GM23338 (cell line): Measurements from ENCODE around the gene AZIN2. TPM values are rescaled to one million over a fixed set of nuclear protein-coding genes. Genes with fewer than 3 reads are reported as not detected.

Experiments used
- ATAC-seq: fragments of 200-7000 bp; cut with Tn5 transposase; 3 replicates; pipeline ENCODE4 v1.9.1; 2020
- DNase-seq: peaks from one replicate; pipeline ENCODE4 v3.0.0-alpha.2; 2015; ENCODE audit warnings: low spot score
- H2AFZ ChIP-seq: fragments of 200-600 bp; sonication (generic); 2 replicates; pipeline ENCODE4 v1.8.0; 2016; ENCODE audit warnings: antibody characterized with exemption, mild to moderate bottlenecking, moderate library complexity
- H3F3A ChIP-seq: fragments of 200-600 bp; sonication (generic); replicated peaks from 2 replicates; pipeline ENCODE4 v1.8.0; 2017; ENCODE audit warnings: antibody characterized with exemption, mixed run types, low read depth
- H3K27ac ChIP-seq: fragments of 200-600 bp; sonication (generic); 2 replicates; pipeline ENCODE4 v1.6.1; 2016; ENCODE audit warnings: low read depth
- H3K27me3 ChIP-seq: fragments of 200-600 bp; sonication (generic); 2 replicates; pipeline ENCODE4 v1.8.0; 2016; ENCODE audit warnings: mild to moderate bottlenecking, mixed run types, moderate library complexity; ENCODE audit not compliant: insufficient read depth
- H3K36me3 ChIP-seq: fragments of 200-600 bp; sonication (generic); 2 replicates; pipeline ENCODE4 v1.8.0; 2016; ENCODE audit warnings: mild to moderate bottlenecking; ENCODE audit not compliant: insufficient read depth
- H3K4me1 ChIP-seq: fragments of 200-600 bp; sonication (generic); 2 replicates; pipeline ENCODE4 v1.8.0; 2016; ENCODE audit warnings: mild to moderate bottlenecking, moderate library complexity; ENCODE audit not compliant: insufficient read depth
- H3K4me2 ChIP-seq: fragments of 200-600 bp; sonication (generic); 2 replicates; pipeline ENCODE4 v1.7.1; 2017; ENCODE audit warnings: mixed run types
- H3K4me3 ChIP-seq: fragments of 200-600 bp; sonication (generic); 2 replicates; pipeline ENCODE4 v1.6.1; 2016; ENCODE audit warnings: mixed run types
- H3K79me2 ChIP-seq: fragments of 200-600 bp; sonication (generic); replicated peaks from 2 replicates; pipeline ENCODE4 v1.8.0; 2017; ENCODE audit warnings: mild to moderate bottlenecking; ENCODE audit not compliant: insufficient read depth
- H3K9me2 ChIP-seq: fragments of 200-600 bp; sonication (generic); 2 replicates; pipeline ENCODE4 v1.8.0; 2017; ENCODE audit not compliant: insufficient read depth
- H4K20me1 ChIP-seq: fragments of 200-600 bp; sonication (generic); replicated peaks from 2 replicates; pipeline ENCODE4 v1.8.0; 2017; ENCODE audit warnings: mild to moderate bottlenecking; ENCODE audit not compliant: insufficient read depth
- H3K27ac Mint-ChIP-seq: 2 replicates; pipeline ENCODE4 v1.8.0; 2020; ENCODE audit warnings: inconsistent platforms, mild to moderate bottlenecking, moderate library complexity, mixed read lengths
- H3K27me3 Mint-ChIP-seq: 3 replicates; pipeline ENCODE4 v1.8.0; 2022; ENCODE audit warnings: low read depth, mild to moderate bottlenecking, moderate library complexity, mixed read lengths, inconsistent platforms; ENCODE audit not compliant: insufficient read depth, poor library complexity
- H3K36me3 Mint-ChIP-seq: 3 replicates; pipeline ENCODE4 v1.8.0; 2021; ENCODE audit warnings: low read depth, mild to moderate bottlenecking, inconsistent platforms, moderate library complexity, mixed read lengths
- H3K4me1 Mint-ChIP-seq: 3 replicates; pipeline ENCODE4 v1.8.0; 2020; ENCODE audit warnings: mild to moderate bottlenecking, inconsistent platforms, mixed read lengths
- H3K4me3 Mint-ChIP-seq: 3 replicates; pipeline ENCODE4 v1.8.0; 2021; ENCODE audit warnings: moderate library complexity, mild to moderate bottlenecking, inconsistent platforms, mixed read lengths
- H3K9me3 Mint-ChIP-seq: 3 replicates; pipeline ENCODE4 v1.8.0; 2020; ENCODE audit warnings: moderate library complexity, mild to moderate bottlenecking, inconsistent platforms, mixed read lengths
- EZH2 ChIP-seq: fragments of 200-600 bp; sonication (generic); IDR thresholded peaks from one replicate; pipeline ENCODE4 v1.8.0; 2017; ENCODE audit warnings: antibody characterized with exemption, mild to moderate bottlenecking, low read depth; ENCODE audit not compliant: unreplicated experiment
- EZH2phosphoT487 ChIP-seq: fragments of 200-600 bp; sonication (generic); IDR thresholded peaks from one replicate; pipeline ENCODE4 v1.8.1; 2018; ENCODE audit warnings: antibody characterized with exemption; ENCODE audit not compliant: unreplicated experiment
- JUNB ChIP-seq: IDR thresholded peaks from one replicate; pipeline ENCODE4 v1.6.1; 2016; ENCODE audit warnings: antibody characterized with exemption; ENCODE audit not compliant: unreplicated experiment
- NANOG ChIP-seq: IDR thresholded peaks from 2 replicates; pipeline ENCODE4 v1.6.1; 2016; ENCODE audit warnings: antibody characterized with exemption, borderline replicate concordance
- POLR2AphosphoS5 ChIP-seq: IDR thresholded peaks from 2 replicates; pipeline ENCODE4 v1.6.1; 2016; ENCODE audit warnings: antibody characterized with exemption, low read depth
- REST ChIP-seq: IDR thresholded peaks from one replicate; pipeline ENCODE4 v1.6.1; 2018; ENCODE audit warnings: antibody characterized with exemption; ENCODE audit not compliant: unreplicated experiment
- STAT1 ChIP-seq: IDR thresholded peaks from one replicate; pipeline ENCODE4 v1.6.1; 2016; ENCODE audit warnings: antibody characterized with exemption; ENCODE audit not compliant: unreplicated experiment
- ZNF114 ChIP-seq: fragments of 250-450 bp; sonication (Bioruptor Pico); IDR thresholded peaks from 2 replicates; pipeline ENCODE4 v1.5.0; 2020; ENCODE audit warnings: mild to moderate bottlenecking, moderate library complexity
- ZNF462 ChIP-seq: fragments of 250-450 bp; sonication (Bioruptor Pico); IDR thresholded peaks from 2 replicates; pipeline ENCODE4 v1.5.0; 2020; ENCODE audit warnings: mild to moderate bottlenecking, moderate library complexity
- polyA plus RNA-seq: library from polyadenylated mRNA; unstranded; fragments of >200 nt; fragmentation: Nextera tagmentation; extraction: Ambion mirVana; gene quantifications from 2 replicates; pipeline ENCODE4 v1.2.1, GENCODE V29; 2016
- total RNA-seq: library from RNA; depleted of rRNA; stranded (reverse); fragments of >200 nt; shearing (Covaris generic); gene quantifications from 2 replicates; pipeline ENCODE4 v1.2.3, GENCODE V29; 2014

Gene AZIN2
- total and polyA plus RNA-seq, 2 experiments from 2014 or later = 0.37 to 1.2 TPM

GRCh38 chr1:33126411-33127000 is 45.6 kb downstream of the AZIN2 start:
- H3K4me2 ChIP-seq = peak overlapping the region; percentile 64
- peak overlapping the region; percentile 53 for H3K4me3 ChIP-seq
- H3K27ac ChIP-seq = no peak overlapping the region
- H3K9me2 ChIP-seq = peaks cover 3% of the 10 kb centered on the region; the same call in 1 of the 2 replicates
- H3K4me1 ChIP-seq = peaks cover 23% of the 10 kb centered on the region
- no peaks in the 10 kb centered on the region for H4K20me1 ChIP-seq
- H3K27me3 ChIP-seq = peaks cover 15% of the 10 kb centered on the region; the same call in 1 of the 2 replicates
- H3K79me2 ChIP-seq = no peaks in the 10 kb centered on the region
- Mint-ChIP-seq H3K4me3 (peak overlapping the region; percentile 92), H3K36me3 (peaks cover 8% of the 10 kb centered on the region), H3K27me3 (peaks cover 16% of the 10 kb centered on the region), H3K27ac (peak overlapping the region; percentile 92), H3K4me1 (peaks cover 14% of the 10 kb centered on the region), H3K9me3 (no peaks in the 10 kb centered on the region; the same call in 2 of the 3 replicates)
- DNase-seq (no peak), ATAC-seq (no peak)
- peak overlapping the region; percentile 86 for H2AFZ ChIP-seq
- H3F3A ChIP-seq = no peaks in the 10 kb centered on the region; the same call in 1 of the 2 replicates
- no peaks in the 10 kb centered on the region for H3K36me3 ChIP-seq
- TF ChIP-seq EZH2 (no peak), NANOG (no peak), POLR2AphosphoS5 (no peak), JUNB (no peak), EZH2phosphoT487 (no peak), ZNF114 (CRISPR knock-in tag) (no peak), ZNF462 (no peak), REST (no peak), STAT1 (no peak)
